A549 (cell line): ENCODE results near the gene FKBP1A.

Source experiments
- CHD2 ChIP-seq: fragments of 150-350 bp; IDR thresholded peaks from 2 replicates; pipeline ENCODE4 v1.6.1; 2014; ENCODE audit warnings: low read length; ENCODE audit not compliant: partially characterized antibody
- FOSL2 ChIP-seq, 2 experiments: fragments of 450-650 bp in 1 of 2; fragments of >200 bp in 1 of 2; sonication (Bioruptor Twin) in 1 of 2; formaldehyde crosslinking; IDR thresholded peaks; 2 replicates each; pipeline versions ENCODE4 v1.5.0 to v1.6.1; 2016 to 2020; ENCODE audit warnings: mild to moderate bottlenecking in 1 of 2, moderate library complexity in 1 of 2
- HOXB13 ChIP-seq: fragments of 250-450 bp; sonication (Bioruptor Pico); IDR thresholded peaks from 2 replicates; pipeline ENCODE4 v1.5.0; 2020; ENCODE audit warnings: low read depth, mild to moderate bottlenecking, moderate library complexity
- KDM1A ChIP-seq: fragments of 200-600 bp; sonication (generic); IDR thresholded peaks from 2 replicates; pipeline ENCODE4 v1.6.1; 2016; ENCODE audit warnings: low read depth, mild to moderate bottlenecking
- POLR2A ChIP-seq: IDR thresholded peaks from 2 replicates; pipeline ENCODE4 v1.6.1; 2012; ENCODE audit warnings: mild to moderate bottlenecking, low read length
- RAD21 ChIP-seq, 2 experiments: fragments of >200 bp in 1 of 2; sonication (Bioruptor Twin) in 1 of 2; formaldehyde crosslinking in 1 of 2; IDR thresholded peaks in 1 of 2; conservative IDR thresholded peaks in 1 of 2; 2 replicates in 1 of 2; 3 replicates in 1 of 2; pipeline ENCODE4 v1.6.1; 2012 to 2018; ENCODE audit warnings: inconsistent platforms in 1 of 2
- RNF2 ChIP-seq: fragments of 200-600 bp; sonication (generic); IDR thresholded peaks from 2 replicates; pipeline ENCODE4 v1.6.1; 2016; ENCODE audit warnings: low read depth, mild to moderate bottlenecking, antibody characterized with exemption, moderate library complexity, borderline replicate concordance
- SMC3 ChIP-seq: fragments of >200 bp; sonication (Bioruptor Twin); formaldehyde crosslinking; IDR thresholded peaks from 3 replicates; pipeline ENCODE4 v1.6.1; 2018; ENCODE audit warnings: inconsistent platforms
- TF ChIP-seq, protein P1 (sequence below): fragments of >200 bp; sonication (Bioruptor Twin); formaldehyde crosslinking; IDR thresholded peaks from 3 replicates; pipeline ENCODE4 v1.5.1; 2016
- TF ChIP-seq, protein P2 (sequence below): IDR thresholded peaks from 2 replicates; pipeline ENCODE4 v1.6.1; 2012
- TF ChIP-seq, protein P3 (sequence below): fragments of 450-650 bp; IDR thresholded peaks from 2 replicates; pipeline ENCODE4 v1.6.1; 2014; ENCODE audit warnings: antibody characterized with exemption

DNA sequence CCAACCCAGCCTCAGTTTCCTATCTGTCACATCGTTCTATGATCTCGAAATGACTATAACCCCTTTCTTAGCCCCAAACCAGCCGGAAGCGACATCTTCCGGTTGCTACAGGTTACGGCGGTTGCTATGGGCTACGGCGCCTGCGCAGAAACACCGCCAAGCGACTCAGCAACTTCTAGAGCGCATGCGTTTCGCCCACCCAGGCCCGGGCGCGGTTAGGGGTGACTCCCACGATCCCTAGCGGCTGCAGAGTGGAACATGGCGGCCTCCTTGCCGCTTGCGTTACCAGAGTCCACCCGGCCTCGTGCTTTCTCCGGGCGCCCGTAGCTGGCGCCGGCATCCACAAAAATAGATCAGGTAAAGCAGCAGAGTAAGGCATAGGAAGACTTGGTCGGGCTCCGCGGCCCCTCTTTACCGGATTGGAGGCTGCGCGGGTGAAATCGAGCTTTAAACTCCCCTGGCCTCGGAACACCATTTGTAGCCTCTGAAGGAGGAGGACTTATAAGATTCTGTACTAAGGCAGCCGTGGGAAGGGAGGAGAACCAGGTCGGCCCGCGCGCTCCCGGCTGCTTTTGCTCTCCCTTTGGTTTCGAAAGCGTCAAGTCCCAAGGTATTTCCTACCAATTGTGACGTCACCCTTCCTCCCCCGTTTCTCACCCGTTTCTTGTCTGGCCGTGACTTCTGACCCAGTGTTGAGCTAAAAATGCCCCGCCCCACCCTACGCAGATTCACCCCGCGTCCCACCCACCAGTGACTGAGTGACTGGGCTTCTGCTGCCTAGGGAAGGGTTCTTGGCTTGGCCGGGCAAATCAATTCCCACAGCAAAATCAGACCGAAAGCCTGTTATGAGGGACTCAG, 67.5 kb downstream of the FKBP1A start:
- TF ChIP-seq FOSL2 (IDR thresholded peaks at IDR 0.05) (no peak), FOSL2 (CRISPR knock-in tag; IDR thresholded peaks at IDR 0.05) (peak; percentile 64), RNF2 (no peak), CHD2 (no peak), KDM1A (no peak), RAD21 (conservative IDR thresholded peaks at IDR 0.05 in 1 of 2, IDR thresholded peaks at IDR 0.05 in 1 of 2) (no peak), POLR2A (peak; percentile 96), SMC3 (no peak), HOXB13 (0 out of 2 replicates have a peak, but pooled peaks have one; percentile 20)
- TF ChIP-seq, protein P1, sequence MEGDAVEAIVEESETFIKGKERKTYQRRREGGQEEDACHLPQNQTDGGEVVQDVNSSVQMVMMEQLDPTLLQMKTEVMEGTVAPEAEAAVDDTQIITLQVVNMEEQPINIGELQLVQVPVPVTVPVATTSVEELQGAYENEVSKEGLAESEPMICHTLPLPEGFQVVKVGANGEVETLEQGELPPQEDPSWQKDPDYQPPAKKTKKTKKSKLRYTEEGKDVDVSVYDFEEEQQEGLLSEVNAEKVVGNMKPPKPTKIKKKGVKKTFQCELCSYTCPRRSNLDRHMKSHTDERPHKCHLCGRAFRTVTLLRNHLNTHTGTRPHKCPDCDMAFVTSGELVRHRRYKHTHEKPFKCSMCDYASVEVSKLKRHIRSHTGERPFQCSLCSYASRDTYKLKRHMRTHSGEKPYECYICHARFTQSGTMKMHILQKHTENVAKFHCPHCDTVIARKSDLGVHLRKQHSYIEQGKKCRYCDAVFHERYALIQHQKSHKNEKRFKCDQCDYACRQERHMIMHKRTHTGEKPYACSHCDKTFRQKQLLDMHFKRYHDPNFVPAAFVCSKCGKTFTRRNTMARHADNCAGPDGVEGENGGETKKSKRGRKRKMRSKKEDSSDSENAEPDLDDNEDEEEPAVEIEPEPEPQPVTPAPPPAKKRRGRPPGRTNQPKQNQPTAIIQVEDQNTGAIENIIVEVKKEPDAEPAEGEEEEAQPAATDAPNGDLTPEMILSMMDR = no peak
- TF ChIP-seq, protein P2, sequence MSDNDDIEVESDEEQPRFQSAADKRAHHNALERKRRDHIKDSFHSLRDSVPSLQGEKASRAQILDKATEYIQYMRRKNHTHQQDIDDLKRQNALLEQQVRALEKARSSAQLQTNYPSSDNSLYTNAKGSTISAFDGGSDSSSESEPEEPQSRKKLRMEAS = peak; percentile 91
- TF ChIP-seq, protein P3, sequence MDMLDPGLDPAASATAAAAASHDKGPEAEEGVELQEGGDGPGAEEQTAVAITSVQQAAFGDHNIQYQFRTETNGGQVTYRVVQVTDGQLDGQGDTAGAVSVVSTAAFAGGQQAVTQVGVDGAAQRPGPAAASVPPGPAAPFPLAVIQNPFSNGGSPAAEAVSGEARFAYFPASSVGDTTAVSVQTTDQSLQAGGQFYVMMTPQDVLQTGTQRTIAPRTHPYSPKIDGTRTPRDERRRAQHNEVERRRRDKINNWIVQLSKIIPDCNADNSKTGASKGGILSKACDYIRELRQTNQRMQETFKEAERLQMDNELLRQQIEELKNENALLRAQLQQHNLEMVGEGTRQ = no peak
